ENCODE data around the gene PRM2.
A peak's percentile ranks its signal among the peaks of the same experiment; 100 is the strongest.

The PRM2 gene

GRCh38 chr16:11309895-11310633 is 33.8 kb upstream of the PRM2 start:
- DNase-seq (ENCODE audit: extremely low spot score): no peak
- ChIA-PET POLR2A (no interaction called here), CTCF (no interaction called here)
- TF ChIP-seq FOXM1 (IDR thresholded peaks at IDR 0.05; ENCODE audit: borderline replicate concordance) (no peak), NFRKB (IDR thresholded peaks at IDR 0.05) (no peak), SP1 (IDR thresholded peaks at IDR 0.05) (no peak), LEF1 (IDR thresholded peaks at IDR 0.05; ENCODE audit: borderline replicate concordance) (no peak), FOXK2 (IDR thresholded peaks at IDR 0.05) (no peak), BHLHE40 (IDR thresholded peaks at IDR 0.05; ENCODE audit: borderline replicate concordance) (no peak), ZNF384 (IDR thresholded peaks at IDR 0.05) (no peak), FOXA1 (IDR thresholded peaks at IDR 0.05) (no peak), ARNT (IDR thresholded peaks at IDR 0.05) (no peak), ELF4 (IDR thresholded peaks at IDR 0.05) (no peak), CTBP1 (IDR thresholded peaks at IDR 0.05; ENCODE audit: borderline replicate concordance) (no peak), L3MBTL2 (conservative IDR thresholded peaks at IDR 0.05) (no peak), HDGF (IDR thresholded peaks at IDR 0.05; ENCODE audit: borderline replicate concordance) (no peak), TARDBP (IDR thresholded peaks at IDR 0.05) (no peak), SUZ12 (IDR thresholded peaks at IDR 0.05) (no peak), PKNOX1 (IDR thresholded peaks at IDR 0.05) (no peak)

- ChIA-PET CTCF (interaction anchor here (0.6 kb wide), 1 partner anchor 61 kb away, joined by 3 read pairs; no protein-coding TSS in a partner anchor), POLR2A (no interaction called here)
- TF ChIP-seq NFRKB (IDR thresholded peaks at IDR 0.05) (no peak), LEF1 (IDR thresholded peaks at IDR 0.05; ENCODE audit: borderline replicate concordance) (no peak), SP1 (IDR thresholded peaks at IDR 0.05) (no peak)
- DNase-seq (ENCODE audit: extremely low spot score): no peak
These were observed 32.4 kb upstream of the PRM2 start for GRCh38 chr16:11308493-11309283.

GRCh38 chr16:11307639-11308492 is 31.6 kb upstream of the PRM2 start:
- ChIA-PET POLR2A (no interaction called here), CTCF (no interaction called here)
- no peak for TF ChIP-seq SUZ12 (IDR thresholded peaks at IDR 0.05)
- no peak for TF ChIP-seq FOXM1 (IDR thresholded peaks at IDR 0.05; ENCODE audit: borderline replicate concordance)
- TF ChIP-seq FOXK2 (IDR thresholded peaks at IDR 0.05): no peak
- TF ChIP-seq ARNT (IDR thresholded peaks at IDR 0.05): no peak
- no peak for TF ChIP-seq BHLHE40 (IDR thresholded peaks at IDR 0.05; ENCODE audit: borderline replicate concordance)
- no peak for TF ChIP-seq TARDBP (IDR thresholded peaks at IDR 0.05)
- no peak for TF ChIP-seq CTBP1 (IDR thresholded peaks at IDR 0.05; ENCODE audit: borderline replicate concordance)
- TF ChIP-seq ELF4 (IDR thresholded peaks at IDR 0.05): no peak
- no peak for TF ChIP-seq HDGF (IDR thresholded peaks at IDR 0.05; ENCODE audit: borderline replicate concordance)
- TF ChIP-seq L3MBTL2 (conservative IDR thresholded peaks at IDR 0.05): no peak
- TF ChIP-seq LEF1 (IDR thresholded peaks at IDR 0.05; ENCODE audit: borderline replicate concordance): no peak
- TF ChIP-seq ZNF384 (IDR thresholded peaks at IDR 0.05): no peak
- TF ChIP-seq PKNOX1 (IDR thresholded peaks at IDR 0.05): no peak
- no peak for TF ChIP-seq NFRKB (IDR thresholded peaks at IDR 0.05)
- TF ChIP-seq FOXA1 (IDR thresholded peaks at IDR 0.05): no peak
- TF ChIP-seq SP1 (IDR thresholded peaks at IDR 0.05): no peak
- no peak for DNase-seq (ENCODE audit: extremely low spot score)

DNA sequence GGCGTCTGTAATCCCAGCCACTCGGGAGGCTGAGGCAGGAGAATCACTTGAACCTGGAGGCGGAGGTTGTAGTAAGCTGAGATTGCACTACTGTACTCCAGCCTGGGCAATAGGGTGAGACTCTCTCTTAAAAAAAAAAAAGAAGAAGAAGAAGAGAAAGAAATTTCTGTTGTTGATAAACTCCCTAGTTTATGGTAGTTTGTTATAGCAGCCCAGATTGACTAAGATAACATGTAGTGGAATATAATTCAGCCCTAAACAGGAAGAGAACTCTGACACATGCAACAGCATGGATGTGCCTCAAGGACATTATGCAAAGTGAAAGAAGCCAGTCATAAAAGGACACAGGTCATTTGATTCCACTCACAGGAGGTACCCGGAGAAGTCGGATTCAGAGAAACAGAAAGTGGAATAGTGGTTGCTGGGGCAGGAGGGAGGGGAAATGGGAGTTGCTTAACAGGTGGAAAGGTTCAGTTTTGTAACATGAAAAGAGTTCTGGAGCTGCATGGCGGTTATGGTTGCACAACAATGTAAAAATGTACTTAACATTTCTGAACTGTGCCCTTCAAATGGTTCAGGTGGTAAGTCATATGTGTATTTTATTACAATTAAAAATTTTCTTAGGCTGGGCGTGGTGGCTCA is 30.8 kb upstream of the PRM2 start:
- ChIA-PET CTCF (no interaction called here), POLR2A (no interaction called here)
- no peak for DNase-seq (ENCODE audit: extremely low spot score)
- TF ChIP-seq FOXK2 (IDR thresholded peaks at IDR 0.05) (no peak), CTBP1 (IDR thresholded peaks at IDR 0.05; ENCODE audit: borderline replicate concordance) (no peak), BHLHE40 (IDR thresholded peaks at IDR 0.05; ENCODE audit: borderline replicate concordance) (no peak), PKNOX1 (IDR thresholded peaks at IDR 0.05) (no peak), L3MBTL2 (conservative IDR thresholded peaks at IDR 0.05) (no peak), FOXM1 (IDR thresholded peaks at IDR 0.05; ENCODE audit: borderline replicate concordance) (no peak), LEF1 (IDR thresholded peaks at IDR 0.05; ENCODE audit: borderline replicate concordance) (no peak), SP1 (IDR thresholded peaks at IDR 0.05) (no peak), NFRKB (IDR thresholded peaks at IDR 0.05) (no peak), HDGF (IDR thresholded peaks at IDR 0.05; ENCODE audit: borderline replicate concordance) (no peak), ZNF384 (IDR thresholded peaks at IDR 0.05) (no peak), TARDBP (IDR thresholded peaks at IDR 0.05) (no peak), SUZ12 (IDR thresholded peaks at IDR 0.05) (no peak), ARNT (IDR thresholded peaks at IDR 0.05) (no peak), FOXA1 (IDR thresholded peaks at IDR 0.05) (no peak), ELF4 (IDR thresholded peaks at IDR 0.05) (no peak)

GRCh38 chr16:11306381-11306780 is 30.1 kb upstream of the PRM2 start:
- TF ChIP-seq ELF4 (IDR thresholded peaks at IDR 0.05): 0 out of 2 replicates have a peak, but pooled peaks have one; percentile 16
- TF ChIP-seq NFRKB (IDR thresholded peaks at IDR 0.05): no peak
- TF ChIP-seq SP1 (IDR thresholded peaks at IDR 0.05): no peak
- no peak for DNase-seq (ENCODE audit: extremely low spot score)
- ChIA-PET POLR2A (no interaction called here), CTCF (no interaction called here)
